ENCODE results near the gene ADGRE3.

DNA sequence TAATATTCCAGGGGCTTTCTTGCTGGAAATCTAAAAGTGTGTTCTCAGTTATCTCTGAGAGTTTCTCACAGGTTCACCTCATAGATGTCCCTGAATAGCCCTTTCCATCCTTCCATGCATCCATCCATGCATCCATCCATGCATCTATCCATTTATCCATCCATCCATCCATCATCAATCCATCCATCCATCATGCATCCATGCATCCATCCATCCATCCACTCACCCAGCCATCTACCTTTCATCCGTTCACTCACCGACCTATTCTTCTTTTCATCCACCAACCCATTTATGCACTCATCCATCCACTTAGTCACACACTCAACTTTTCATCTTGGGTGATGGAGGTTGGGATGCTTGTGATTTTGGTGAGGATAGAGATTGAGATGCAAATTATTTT is 7.4 kb upstream of the ADGRE3 start:
- TF ChIP-seq EZH2 (IDR thresholded peaks at IDR 0.05; ENCODE audit: borderline replicate concordance, low read depth, low read length, severe bottlenecking), result no peak
- TF ChIP-seq, protein P1, sequence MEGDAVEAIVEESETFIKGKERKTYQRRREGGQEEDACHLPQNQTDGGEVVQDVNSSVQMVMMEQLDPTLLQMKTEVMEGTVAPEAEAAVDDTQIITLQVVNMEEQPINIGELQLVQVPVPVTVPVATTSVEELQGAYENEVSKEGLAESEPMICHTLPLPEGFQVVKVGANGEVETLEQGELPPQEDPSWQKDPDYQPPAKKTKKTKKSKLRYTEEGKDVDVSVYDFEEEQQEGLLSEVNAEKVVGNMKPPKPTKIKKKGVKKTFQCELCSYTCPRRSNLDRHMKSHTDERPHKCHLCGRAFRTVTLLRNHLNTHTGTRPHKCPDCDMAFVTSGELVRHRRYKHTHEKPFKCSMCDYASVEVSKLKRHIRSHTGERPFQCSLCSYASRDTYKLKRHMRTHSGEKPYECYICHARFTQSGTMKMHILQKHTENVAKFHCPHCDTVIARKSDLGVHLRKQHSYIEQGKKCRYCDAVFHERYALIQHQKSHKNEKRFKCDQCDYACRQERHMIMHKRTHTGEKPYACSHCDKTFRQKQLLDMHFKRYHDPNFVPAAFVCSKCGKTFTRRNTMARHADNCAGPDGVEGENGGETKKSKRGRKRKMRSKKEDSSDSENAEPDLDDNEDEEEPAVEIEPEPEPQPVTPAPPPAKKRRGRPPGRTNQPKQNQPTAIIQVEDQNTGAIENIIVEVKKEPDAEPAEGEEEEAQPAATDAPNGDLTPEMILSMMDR (IDR thresholded peaks at IDR 0.05; ENCODE audit: borderline replicate concordance, extremely low read depth, low read length, poor library complexity, severe bottlenecking), result no peak
